Measurements from ENCODE around the gene TXNDC16. TPM values are rescaled to one million over a fixed set of nuclear protein-coding genes. Genes with fewer than 3 reads are reported as not detected.
"Not testable (repeated sequence)": the region's sequence is repeated elsewhere in the genome, so short reads cannot be mapped to it uniquely, and the experiment has no call there.

Gene TXNDC16
- total RNA-seq, 4 donors from 2014 or later = 7.7 to 14.2 (median 8.0) TPM

DNA sequence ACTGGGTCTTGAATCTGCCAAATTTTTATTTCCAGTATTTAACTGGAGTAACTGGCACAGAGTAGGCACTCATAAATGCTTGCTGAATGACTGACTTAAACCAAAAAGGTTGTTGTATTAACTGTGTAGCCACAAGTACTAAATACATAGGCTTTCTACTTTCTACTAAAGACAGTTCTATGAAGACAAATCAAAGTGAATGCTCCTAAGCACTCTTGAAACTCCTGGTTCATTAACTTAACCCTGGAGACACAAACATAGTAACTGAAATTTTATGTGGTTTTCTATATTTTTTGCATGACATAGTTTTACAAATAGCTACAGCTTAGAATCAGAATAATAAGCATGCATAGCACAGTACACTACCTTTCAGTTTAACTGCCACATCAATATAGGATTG is 70.4 kb downstream of the TXNDC16 start:
- H3K9me3 ChIP-seq = no peaks in the 10 kb centered on the region
- no peaks in the 10 kb centered on the region for H3K36me3 ChIP-seq
- DNase-seq (ENCODE audit: low spot score in 2 of 2) = no peak
- no peak overlapping the region for H3K27ac ChIP-seq
- no peaks in the 10 kb centered on the region for H3K4me1 ChIP-seq
- H3K27me3 ChIP-seq = no peaks in the 10 kb centered on the region
- no peak overlapping the region for H3K4me3 ChIP-seq
- TF ChIP-seq EP300 (IDR thresholded peaks at IDR 0.05) (no peak), POLR2A (IDR thresholded peaks at IDR 0.05) (no peak), POLR2AphosphoS5 (IDR thresholded peaks at IDR 0.05) (no peak)
- TF ChIP-seq, protein P1, sequence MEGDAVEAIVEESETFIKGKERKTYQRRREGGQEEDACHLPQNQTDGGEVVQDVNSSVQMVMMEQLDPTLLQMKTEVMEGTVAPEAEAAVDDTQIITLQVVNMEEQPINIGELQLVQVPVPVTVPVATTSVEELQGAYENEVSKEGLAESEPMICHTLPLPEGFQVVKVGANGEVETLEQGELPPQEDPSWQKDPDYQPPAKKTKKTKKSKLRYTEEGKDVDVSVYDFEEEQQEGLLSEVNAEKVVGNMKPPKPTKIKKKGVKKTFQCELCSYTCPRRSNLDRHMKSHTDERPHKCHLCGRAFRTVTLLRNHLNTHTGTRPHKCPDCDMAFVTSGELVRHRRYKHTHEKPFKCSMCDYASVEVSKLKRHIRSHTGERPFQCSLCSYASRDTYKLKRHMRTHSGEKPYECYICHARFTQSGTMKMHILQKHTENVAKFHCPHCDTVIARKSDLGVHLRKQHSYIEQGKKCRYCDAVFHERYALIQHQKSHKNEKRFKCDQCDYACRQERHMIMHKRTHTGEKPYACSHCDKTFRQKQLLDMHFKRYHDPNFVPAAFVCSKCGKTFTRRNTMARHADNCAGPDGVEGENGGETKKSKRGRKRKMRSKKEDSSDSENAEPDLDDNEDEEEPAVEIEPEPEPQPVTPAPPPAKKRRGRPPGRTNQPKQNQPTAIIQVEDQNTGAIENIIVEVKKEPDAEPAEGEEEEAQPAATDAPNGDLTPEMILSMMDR (IDR thresholded peaks at IDR 0.05) = no peak

DNA sequence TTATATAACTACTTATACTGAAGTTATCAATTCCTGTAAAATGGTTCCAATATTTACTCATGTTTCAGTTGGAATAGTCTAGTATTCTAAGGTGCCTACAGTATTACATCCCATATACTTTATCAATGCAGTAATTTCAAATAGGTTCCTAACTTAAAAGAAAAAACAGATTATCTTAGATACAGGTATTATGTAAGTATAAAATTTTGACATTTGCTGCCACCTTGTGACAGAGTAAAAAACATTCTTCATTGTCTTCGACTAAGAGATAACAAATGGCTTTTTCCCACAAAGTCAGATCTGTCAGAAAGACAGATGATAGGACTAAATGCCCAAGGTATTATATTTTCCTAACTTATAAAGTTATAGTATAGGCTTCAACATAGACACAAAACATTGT is 78.7 kb downstream of the TXNDC16 start:
- H3K4me3 ChIP-seq = no peak overlapping the region
- no peaks in the 10 kb centered on the region for H3K9me3 ChIP-seq
- peaks cover 9% of the 10 kb centered on the region for H3K36me3 ChIP-seq
- TF ChIP-seq POLR2AphosphoS5 (IDR thresholded peaks at IDR 0.05) (no peak), EP300 (IDR thresholded peaks at IDR 0.05) (no peak), POLR2A (IDR thresholded peaks at IDR 0.05) (no peak)
- TF ChIP-seq, protein P1 (IDR thresholded peaks at IDR 0.05) = no peak
- no peaks in the 10 kb centered on the region for H3K27me3 ChIP-seq
- WGBS = 9% methylated on average over 1 of the region's 1 CpG
- H3K4me1 ChIP-seq = no peaks in the 10 kb centered on the region
- no peak for DNase-seq (ENCODE audit: low spot score in 2 of 2)
- H3K27ac ChIP-seq = no peak overlapping the region

DNA sequence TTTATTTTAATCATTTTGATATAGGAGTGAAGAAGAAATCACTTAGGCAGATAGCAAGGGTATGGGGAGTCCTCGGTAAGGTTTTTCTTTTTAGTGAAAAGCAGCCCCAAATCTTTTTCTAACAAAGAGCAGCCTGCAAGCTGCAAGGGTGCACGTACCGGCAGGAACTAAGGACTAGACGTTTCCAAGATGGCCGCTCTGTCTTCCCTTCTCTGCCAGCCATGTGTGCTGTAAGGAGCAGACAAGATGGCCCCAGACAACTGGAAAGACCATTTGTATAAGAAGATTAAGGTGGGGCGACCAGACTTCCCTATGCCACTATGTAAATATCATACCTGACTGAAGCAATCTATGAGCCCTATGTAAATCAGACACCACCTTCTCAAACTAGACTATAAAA is 79.6 kb downstream of the TXNDC16 start:
- TF ChIP-seq EP300 (IDR thresholded peaks at IDR 0.05) = no peak
- TF ChIP-seq, protein P1 (IDR thresholded peaks at IDR 0.05) = no peak
- TF ChIP-seq POLR2A (IDR thresholded peaks at IDR 0.05) = no peak
- TF ChIP-seq POLR2AphosphoS5 (IDR thresholded peaks at IDR 0.05) = no peak
- Histone ChIP-seq H3K27me3 (no peaks in the 10 kb centered on the region), H3K36me3 (peaks cover 9% of the 10 kb centered on the region), H3K27ac (no peak overlapping the region), H3K9me3 (no peaks in the 10 kb centered on the region), H3K4me1 (no peaks in the 10 kb centered on the region), H3K4me3 (no peak overlapping the region)
- WGBS = 91% methylated on average over 6 of the region's 6 CpGs
- no peak for DNase-seq (ENCODE audit: low spot score in 2 of 2)

DNA sequence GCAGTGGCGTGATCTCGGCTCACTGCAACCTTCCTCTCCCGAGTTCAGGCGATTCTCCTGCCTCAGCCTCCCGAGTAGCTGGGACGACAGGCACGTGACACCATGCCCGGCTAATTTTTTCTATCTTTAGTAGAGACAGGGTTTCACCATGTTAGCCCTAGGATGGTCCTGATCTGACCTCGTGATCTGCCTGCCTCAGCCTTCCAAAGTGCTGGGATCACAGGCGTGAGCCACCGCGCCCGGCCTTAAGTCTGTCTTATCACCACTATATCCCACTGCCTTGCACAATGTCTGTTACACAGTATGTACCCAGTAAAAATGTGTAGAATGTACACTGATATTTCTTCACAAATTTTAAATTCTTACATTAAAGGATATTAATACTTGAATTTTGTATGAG is 80.1 kb downstream of the TXNDC16 start:
- not testable (repeated sequence) for H3K36me3 ChIP-seq; H3K27me3 ChIP-seq; H3K4me3 ChIP-seq; H3K9me3 ChIP-seq; DNase-seq (ENCODE audit: low spot score in 2 of 2); H3K4me1 ChIP-seq; H3K27ac ChIP-seq
- 96% methylated on average over 13 of the region's 13 CpGs for WGBS

DNA sequence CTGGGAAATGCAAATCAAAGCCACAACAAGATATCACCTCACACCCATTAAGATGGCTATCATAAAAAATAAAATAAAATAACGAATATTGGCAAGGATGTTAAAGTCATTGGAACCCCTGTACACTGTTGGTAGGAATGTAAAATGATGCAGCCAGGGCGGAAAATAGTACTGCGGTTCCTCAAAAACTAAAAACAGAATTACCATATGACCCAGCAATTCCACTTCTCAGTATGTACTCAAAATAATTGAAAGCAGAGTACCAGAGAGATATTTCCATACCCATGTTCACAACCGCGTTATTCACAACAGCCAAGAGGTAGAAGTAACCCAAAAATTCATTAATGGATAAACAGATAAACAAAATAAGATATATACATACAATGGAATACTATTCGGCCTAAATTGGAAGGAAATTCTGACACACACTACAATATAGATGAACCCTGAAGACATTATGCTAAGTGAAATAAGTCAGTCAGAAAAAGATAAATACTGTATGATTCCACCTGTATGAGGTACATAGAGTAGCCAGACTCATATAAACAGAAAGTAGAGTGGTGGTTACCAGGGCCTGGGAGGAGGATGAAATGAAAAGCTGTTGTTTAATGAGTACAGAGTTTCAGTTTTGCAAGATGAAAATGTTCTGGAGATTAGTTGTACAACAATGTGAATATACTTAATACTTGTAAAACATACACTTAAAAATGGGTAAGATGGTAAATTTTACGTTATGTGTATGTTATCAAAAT is 84.6 kb downstream of the TXNDC16 start:
- Histone ChIP-seq H3K27me3 (no peaks in the 10 kb centered on the region), H3K36me3 (no peaks in the 10 kb centered on the region), H3K9me3 (no peaks in the 10 kb centered on the region), H3K4me1 (no peaks in the 10 kb centered on the region), H3K4me3 (no peak overlapping the region), H3K27ac (no peak overlapping the region)
- TF ChIP-seq EP300 (IDR thresholded peaks at IDR 0.05) = no peak
- no peak for TF ChIP-seq POLR2AphosphoS5 (IDR thresholded peaks at IDR 0.05)
- TF ChIP-seq, protein P1 (IDR thresholded peaks at IDR 0.05) = no peak
- TF ChIP-seq POLR2A (IDR thresholded peaks at IDR 0.05) = no peak
- WGBS = 76% methylated on average over 7 of the region's 7 CpGs
- no peak for DNase-seq (ENCODE audit: low spot score in 2 of 2)

DNA sequence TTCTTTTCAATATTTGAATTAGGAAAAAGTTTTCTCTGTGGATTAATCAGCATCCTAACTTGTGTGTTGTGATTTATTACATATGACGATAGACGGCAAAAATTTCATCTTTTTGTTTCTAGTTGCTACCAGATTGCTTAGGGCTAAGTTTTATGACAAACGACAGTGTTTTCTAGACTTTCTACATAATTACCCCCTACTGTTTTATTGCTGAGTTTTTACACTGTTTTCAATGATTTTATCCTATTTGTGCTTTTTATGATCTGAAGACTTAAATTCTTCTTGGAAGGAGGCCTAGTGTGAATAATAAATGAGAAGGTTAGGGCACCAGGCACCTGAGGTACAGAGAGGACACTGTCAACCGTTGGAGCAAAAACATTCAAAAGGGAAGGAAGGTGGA is 88.1 kb downstream of the TXNDC16 start:
- DNase-seq (ENCODE audit: low spot score in 2 of 2) = no peak
- no peaks in the 10 kb centered on the region for H3K4me1 ChIP-seq
- TF ChIP-seq, protein P1 (IDR thresholded peaks at IDR 0.05) = no peak
- no peak for TF ChIP-seq POLR2AphosphoS5 (IDR thresholded peaks at IDR 0.05)
- TF ChIP-seq POLR2A (IDR thresholded peaks at IDR 0.05) = no peak
- TF ChIP-seq EP300 (IDR thresholded peaks at IDR 0.05) = no peak
- 73% methylated on average over 4 of the region's 4 CpGs for WGBS
- no peak overlapping the region for H3K4me3 ChIP-seq
- H3K27ac ChIP-seq = no peak overlapping the region
- H3K36me3 ChIP-seq = peaks cover 9% of the 10 kb centered on the region
- no peaks in the 10 kb centered on the region for H3K27me3 ChIP-seq
- peaks cover 3% of the 10 kb centered on the region for H3K9me3 ChIP-seq
